H9 (cell line): ENCODE measurements around the gene NLN. TPM values are rescaled to one million over a fixed set of nuclear protein-coding genes. Genes with fewer than 3 reads are reported as not detected.

ENCODE experiments used
- DNase-seq: peaks from one replicate; pipeline ENCODE4 v3.0.0-alpha.2; 2017
- H2AFZ ChIP-seq: one replicate; pipeline ENCODE4 v1.6.1; 2013; ENCODE audit warnings: mild to moderate bottlenecking, low read length, control low read depth, moderate library complexity
- H2AK5ac ChIP-seq: 2 replicates; pipeline ENCODE4 v1.6.1; 2013; ENCODE audit warnings: low read length, control low read depth, mixed read lengths; ENCODE audit not compliant: insufficient read length
- H2BK120ac ChIP-seq: one replicate; pipeline ENCODE4 v1.6.1; 2013; ENCODE audit warnings: low read depth, mild to moderate bottlenecking, low read length, control low read depth, inconsistent platforms; ENCODE audit not compliant: poor library complexity, severe bottlenecking
- H2BK12ac ChIP-seq: 2 replicates; pipeline ENCODE4 v1.6.1; 2013; ENCODE audit warnings: low read length, control low read depth, mixed read lengths, low read depth; ENCODE audit not compliant: insufficient read length
- H2BK15ac ChIP-seq: 2 replicates; pipeline ENCODE4 v1.6.1; 2013; ENCODE audit warnings: low read depth, low read length, control low read depth
- H2BK20ac ChIP-seq: one replicate; pipeline ENCODE4 v1.6.1; 2013; ENCODE audit warnings: low read depth, mild to moderate bottlenecking, low read length, control low read depth, inconsistent platforms; ENCODE audit not compliant: poor library complexity, severe bottlenecking
- H2BK5ac ChIP-seq: 2 replicates; pipeline ENCODE4 v1.6.1; 2013; ENCODE audit warnings: low read length, control low read depth, mixed read lengths; ENCODE audit not compliant: insufficient read length
- H3K14ac ChIP-seq: 2 replicates; pipeline ENCODE4 v1.6.1; 2013; ENCODE audit warnings: low read length, control low read depth; ENCODE audit not compliant: insufficient read depth
- H3K18ac ChIP-seq: 2 replicates; pipeline ENCODE4 v1.6.1; 2013; ENCODE audit warnings: low read depth, mild to moderate bottlenecking, mixed read lengths, low read length, control low read depth; ENCODE audit not compliant: insufficient read length
- H3K23ac ChIP-seq: 2 replicates; pipeline ENCODE4 v1.6.1; 2013; ENCODE audit warnings: low read length, control low read depth, mixed read lengths, low read depth; ENCODE audit not compliant: insufficient read length
- H3K23me2 ChIP-seq: 2 replicates; pipeline ENCODE4 v1.6.1; 2013; ENCODE audit warnings: low read depth, mild to moderate bottlenecking, mixed read lengths, low read length, control low read depth; ENCODE audit not compliant: insufficient read length, poor library complexity, severe bottlenecking
- H3K27ac ChIP-seq: 2 replicates; pipeline ENCODE4 v1.5.1; 2013; ENCODE audit warnings: low read length, control low read depth, mixed read lengths, low read depth; ENCODE audit not compliant: insufficient read length
- H3K27me3 ChIP-seq: 2 replicates; pipeline ENCODE4 v1.6.1; 2013; ENCODE audit warnings: low read length, control low read depth, inconsistent platforms; ENCODE audit not compliant: insufficient read depth
- H3K4ac ChIP-seq: 2 replicates; pipeline ENCODE4 v1.6.1; 2013; ENCODE audit warnings: low read depth, mild to moderate bottlenecking, control low read depth, inconsistent platforms, low read length, moderate library complexity
- H3K4me1 ChIP-seq: 2 replicates; pipeline ENCODE4 v1.6.1; 2013; ENCODE audit warnings: low read length, control low read depth, inconsistent platforms; ENCODE audit not compliant: insufficient read depth
- H3K4me2 ChIP-seq: 2 replicates; pipeline ENCODE4 v1.6.1; 2013; ENCODE audit warnings: low read length, control low read depth, mixed read lengths; ENCODE audit not compliant: insufficient read length, insufficient read depth
- H3K56ac ChIP-seq: 2 replicates; pipeline ENCODE4 v1.6.1; 2013; ENCODE audit warnings: low read depth, mild to moderate bottlenecking, mixed read lengths, low read length, control low read depth; ENCODE audit not compliant: insufficient read length
- H3K79me1 ChIP-seq: 2 replicates; pipeline ENCODE4 v1.6.1; 2013; ENCODE audit warnings: low read depth, mild to moderate bottlenecking, moderate library complexity, low read length, control low read depth, inconsistent platforms; ENCODE audit not compliant: insufficient read depth, poor library complexity, severe bottlenecking
- H3K79me2 ChIP-seq: 2 replicates; pipeline ENCODE4 v1.6.1; 2013; ENCODE audit warnings: low read length, control low read depth, inconsistent platforms; ENCODE audit not compliant: insufficient read depth
- H3K9ac ChIP-seq: 2 replicates; pipeline ENCODE4 v1.6.1; 2013; ENCODE audit warnings: low read length, control low read depth, mixed read lengths; ENCODE audit not compliant: insufficient read length; ENCODE audit errors: extremely low read depth
- H3K9me3 ChIP-seq: one replicate; pipeline ENCODE4 v1.6.1; 2013; ENCODE audit warnings: low read depth, low read length, inconsistent platforms; ENCODE audit not compliant: control insufficient read depth
- H3T11ph ChIP-seq: one replicate; pipeline ENCODE4 v1.6.1; 2013; ENCODE audit warnings: mild to moderate bottlenecking, low read length, control low read depth, inconsistent platforms
- H4K20me1 ChIP-seq: one replicate; pipeline ENCODE4 v1.6.1; 2013; ENCODE audit not compliant: control insufficient read depth, insufficient read length, insufficient read depth
- H4K5ac ChIP-seq: 2 replicates; pipeline ENCODE4 v1.6.1; 2013; ENCODE audit warnings: low read depth, mild to moderate bottlenecking, mixed read lengths, low read length, control low read depth; ENCODE audit not compliant: insufficient read length
- H4K8ac ChIP-seq: replicated peaks from 2 replicates; pipeline ENCODE4 v1.6.1; 2013; ENCODE audit warnings: low read length, control low read depth, mixed read lengths, low read depth; ENCODE audit not compliant: insufficient read length
- H4K91ac ChIP-seq: 2 replicates; pipeline ENCODE4 v1.6.1; 2013; ENCODE audit warnings: low read depth, mild to moderate bottlenecking, moderate library complexity, mixed read lengths, low read length, control low read depth; ENCODE audit not compliant: insufficient read length
- H3K27ac Mint-ChIP-seq, 3 experiments: 2 replicates in 2 of 3; 3 replicates in 1 of 3; pipeline ENCODE4 v1.8.0; 2020 to 2021; ENCODE audit warnings: mixed read lengths in 3 of 3, mild to moderate bottlenecking in 1 of 3, moderate library complexity in 1 of 3
- H3K27me3 Mint-ChIP-seq: 2 replicates; pipeline ENCODE4 v1.8.0; 2021; ENCODE audit warnings: low read depth, mild to moderate bottlenecking, moderate library complexity, mixed read lengths
- H3K36me3 Mint-ChIP-seq, 3 experiments: 2 replicates in 2 of 3; 3 replicates in 1 of 3; pipeline ENCODE4 v1.8.0; 2020 to 2021; ENCODE audit warnings: low read depth in 3 of 3, mixed read lengths in 3 of 3; ENCODE audit not compliant: insufficient read depth in 1 of 3
- H3K4me1 Mint-ChIP-seq, 2 experiments: 2 replicates each; pipeline ENCODE4 v1.8.0; 2020; ENCODE audit warnings: mixed read lengths in 2 of 2
- H3K4me3 Mint-ChIP-seq, 2 experiments: 2 replicates in 1 of 2; 3 replicates in 1 of 2; pipeline ENCODE4 v1.8.0; 2020 to 2021; ENCODE audit warnings: mild to moderate bottlenecking in 2 of 2, mixed read lengths in 2 of 2, moderate library complexity in 1 of 2
- H3K9me3 Mint-ChIP-seq, 2 experiments: 2 replicates in 1 of 2; 3 replicates in 1 of 2; pipeline ENCODE4 v1.8.0; 2020; ENCODE audit warnings: mild to moderate bottlenecking in 2 of 2, mixed read lengths in 2 of 2, moderate library complexity in 1 of 2
- CTCF ChIP-seq: fragments of 200-600 bp; sonication (generic); conservative IDR thresholded peaks from 3 replicates; pipeline ENCODE4 v1.8.0; 2021; ENCODE audit warnings: antibody characterized with exemption, mild to moderate bottlenecking
- WGBS: extraction: QIAGEN DNeasy Blood & Tissue Kit; methylation state at CpG from one replicate; pipeline ENCODE4 v1.1.7; 2013; ENCODE audit warnings: missing lambda C conversion rate, low lambda C conversion rate, mixed read lengths; ENCODE audit not compliant: insufficient read length; ENCODE audit errors: extremely low coverage; 5-methylcytosine and 5-hydroxymethylcytosine counted together
- total RNA-seq: library from RNA; stranded (reverse); gene quantifications from 2 replicates; pipeline ENCODE4 v1.2.1, GENCODE V29; 2021

Gene NLN
- total RNA-seq, 1 experiment from 2014 or later: 137 TPM

- Histone ChIP-seq H4K20me1 (no peaks in the 10 kb centered on the region), H3K4me2 (no peak overlapping the region), H3K79me2 (no peaks in the 10 kb centered on the region), H2BK20ac (no peak overlapping the region), H4K91ac (no peak overlapping the region), H3K14ac (no peak overlapping the region), H2BK120ac (no peak overlapping the region), H3K79me1 (no peaks in the 10 kb centered on the region), H3K4me1 (no peaks in the 10 kb centered on the region), H3K56ac (no peak overlapping the region), H4K8ac (no peak overlapping the region), H4K5ac (no peak overlapping the region), H2BK12ac (no peak overlapping the region), H2BK5ac (no peak overlapping the region), H3K27me3 (no peaks in the 10 kb centered on the region), H3K4ac (no peak overlapping the region), H3K9me3 (no peaks in the 10 kb centered on the region), H2BK15ac (no peak overlapping the region), H2AK5ac (no peak overlapping the region), H3K9ac (no peak overlapping the region), H2AFZ (no peak overlapping the region), H3K23me2 (no peaks in the 10 kb centered on the region), H3T11ph (no peak overlapping the region), H3K18ac (no peak overlapping the region), H3K23ac (no peak overlapping the region), H3K27ac (no peak overlapping the region)
- Mint-ChIP-seq H3K9me3 (no peaks in the 10 kb centered on the region), H3K27ac (no peak overlapping the region), H3K27me3 (no peaks in the 10 kb centered on the region), H3K4me1 (peaks cover 0 to 4% of the 10 kb centered on the region in 2 experiments; a peak in 1 of 4 replicates), H3K36me3 (peaks cover 0 to 27% (median 2%) of the 10 kb centered on the region in 3 experiments; a peak in 4 of 7 replicates), H3K4me3 (no peak overlapping the region)
- no peak for TF ChIP-seq CTCF
- no peak for DNase-seq
- WGBS: no CpG with 5 or more reads among the region's 1 CpG
Measured at GRCh38 chr5:65672796-65673195, 49.2 kb upstream of the NLN start.
